ENCODE results near the gene NPVF. TPM values are rescaled to one million over a fixed set of nuclear protein-coding genes. Genes with fewer than 3 reads are reported as not detected.

Gene NPVF
- total RNA-seq, 4 donors from 2014 or later: not detected

GRCh38 chr7:25238066-25238725 is 9.9 kb upstream of the NPVF start:
- Histone ChIP-seq H3K36me3 (no peaks in the 10 kb centered on the region), H3K4me3 (no peak overlapping the region), H3K4me1 (no peaks in the 10 kb centered on the region), H3K9me3 (no peaks in the 10 kb centered on the region), H3K27me3 (peaks cover 0 to 9% (median 0%) of the 10 kb centered on the region in 4 donors), H3K27ac (no peak overlapping the region)
- TF ChIP-seq POLR2A (IDR thresholded peaks at IDR 0.05): no peak
- TF ChIP-seq CTCF (IDR thresholded peaks at IDR 0.05): no peak
- WGBS, 2 donors: 60 to 76% methylated on average over 2 of the region's 2 CpGs
- DNase-seq: no peak
- intact Hi-C loops (cut with DNase I): no loop called here

- TF ChIP-seq CTCF (IDR thresholded peaks at IDR 0.05): no peak
- no peak for TF ChIP-seq POLR2A (IDR thresholded peaks at IDR 0.05)
- Histone ChIP-seq H3K4me1 (no peaks in the 10 kb centered on the region), H3K4me3 (no peak overlapping the region), H3K9me3 (no peaks in the 10 kb centered on the region), H3K27ac (no peak overlapping the region), H3K36me3 (no peaks in the 10 kb centered on the region), H3K27me3 (peaks cover 0 to 9% (median 0%) of the 10 kb centered on the region in 4 donors)
- no peak for DNase-seq
- 78 to 81% methylated on average over 3 of the region's 3 CpGs for WGBS, 2 donors
- intact Hi-C loops (cut with DNase I): no loop called here
Measured at GRCh38 chr7:25235471-25235870, 7.2 kb upstream of the NPVF start.

- Histone ChIP-seq H3K27me3 (peaks cover 0 to 12% (median 0%) of the 10 kb centered on the region in 4 donors), H3K27ac (no peak overlapping the region), H3K4me1 (no peaks in the 10 kb centered on the region), H3K36me3 (no peaks in the 10 kb centered on the region), H3K4me3 (no peak overlapping the region), H3K9me3 (no peaks in the 10 kb centered on the region)
- no peak for DNase-seq
- 48 to 49% methylated on average over 4 of the region's 4 CpGs for WGBS, 2 donors
- intact Hi-C loops (cut with DNase I): no loop called here
- TF ChIP-seq CTCF (IDR thresholded peaks at IDR 0.05): no peak
- no peak for TF ChIP-seq POLR2A (IDR thresholded peaks at IDR 0.05)
Measured at GRCh38 chr7:25234336-25234735, 6.0 kb upstream of the NPVF start.

GRCh38 chr7:25223206-25223605 is 5.1 kb downstream of the NPVF start:
- Histone ChIP-seq H3K27ac (no peak overlapping the region), H3K4me3 (no peak overlapping the region), H3K36me3 (no peaks in the 10 kb centered on the region), H3K27me3 (peaks cover 0 to 19% (median 0%) of the 10 kb centered on the region in 4 donors), H3K9me3 (no peaks in the 10 kb centered on the region), H3K4me1 (no peaks in the 10 kb centered on the region)
- 50 to 75% methylated on average over 1 to 3 of the region's 3 CpGs for WGBS, 2 donors
- DNase-seq: no peak
- intact Hi-C loops (cut with DNase I): no loop called here
- no peak for TF ChIP-seq CTCF (IDR thresholded peaks at IDR 0.05)

- H3K9me3 ChIP-seq: no peaks in the 10 kb centered on the region
- WGBS, 2 donors: 82 to 86% methylated on average over 5 of the region's 5 CpGs
- no peak overlapping the region for H3K27ac ChIP-seq
- H3K4me3 ChIP-seq: no peak overlapping the region
- H3K27me3 ChIP-seq: peaks cover 0 to 19% (median 0%) of the 10 kb centered on the region in 4 donors
- intact Hi-C loops (cut with DNase I): no loop called here
- H3K4me1 ChIP-seq: no peaks in the 10 kb centered on the region
- no peak for TF ChIP-seq POLR2A (IDR thresholded peaks at IDR 0.05)
- TF ChIP-seq CTCF (IDR thresholded peaks at IDR 0.05): no peak
- DNase-seq: no peak
- H3K36me3 ChIP-seq: no peaks in the 10 kb centered on the region
Measured at GRCh38 chr7:25222666-25223065, 5.6 kb downstream of the NPVF start.

All from esophagus squamous epithelium (tissue), 5 donors.